Measurements from ENCODE around the gene GREB1L.

The GREB1L gene

GRCh38 chr18:21203542-21204241, 38.3 kb upstream of the GREB1L start:
- TF ChIP-seq TAF1 (IDR thresholded peaks at IDR 0.05; ENCODE audit: borderline replicate concordance, insufficient read depth, low read length) (no peak), FOXP2 (optimal IDR thresholded peaks at IDR 0.05; ENCODE audit: borderline replicate concordance, extremely low read depth, extremely low read length, insufficient read depth) (no peak), SIN3A (IDR thresholded peaks at IDR 0.05; ENCODE audit: borderline replicate concordance, insufficient read depth, low read length) (no peak), REST (IDR thresholded peaks at IDR 0.05; ENCODE audit: insufficient read depth in 1 of 2, low read depth in 2 of 2, low read length in 2 of 2) (no peak), POLR2AphosphoS5 (IDR thresholded peaks at IDR 0.05; ENCODE audit: low read depth, low read length) (no peak)

- TF ChIP-seq TAF1 (IDR thresholded peaks at IDR 0.05; ENCODE audit: borderline replicate concordance, insufficient read depth, low read length) (no peak), REST (IDR thresholded peaks at IDR 0.05; ENCODE audit: insufficient read depth in 1 of 2, low read depth in 2 of 2, low read length in 2 of 2) (no peak), POLR2AphosphoS5 (IDR thresholded peaks at IDR 0.05; ENCODE audit: low read depth, low read length) (no peak)
These were observed 36.3 kb upstream of the GREB1L start for GRCh38 chr18:21205695-21206094.

GRCh38 chr18:21210278-21210677, 31.8 kb upstream of the GREB1L start:
- TF ChIP-seq SIN3A (IDR thresholded peaks at IDR 0.05; ENCODE audit: borderline replicate concordance, insufficient read depth, low read length) (no peak), POLR2AphosphoS5 (IDR thresholded peaks at IDR 0.05; ENCODE audit: low read depth, low read length) (no peak), TAF1 (IDR thresholded peaks at IDR 0.05; ENCODE audit: borderline replicate concordance, insufficient read depth, low read length) (no peak), FOXP2 (optimal IDR thresholded peaks at IDR 0.05; ENCODE audit: borderline replicate concordance, extremely low read depth, extremely low read length, insufficient read depth) (no peak), REST (IDR thresholded peaks at IDR 0.05; ENCODE audit: insufficient read depth in 1 of 2, low read depth in 2 of 2, low read length in 2 of 2) (no peak)

GRCh38 chr18:21210784-21211183, 31.2 kb upstream of the GREB1L start:
- TF ChIP-seq TAF1 (IDR thresholded peaks at IDR 0.05; ENCODE audit: borderline replicate concordance, insufficient read depth, low read length) (no peak), POLR2AphosphoS5 (IDR thresholded peaks at IDR 0.05; ENCODE audit: low read depth, low read length) (no peak), FOXP2 (optimal IDR thresholded peaks at IDR 0.05; ENCODE audit: borderline replicate concordance, extremely low read depth, extremely low read length, insufficient read depth) (no peak), SIN3A (IDR thresholded peaks at IDR 0.05; ENCODE audit: borderline replicate concordance, insufficient read depth, low read length) (no peak), REST (IDR thresholded peaks at IDR 0.05; ENCODE audit: insufficient read depth in 1 of 2, low read depth in 2 of 2, low read length in 2 of 2) (no peak)

GRCh38 chr18:21215490-21215889, 26.5 kb upstream of the GREB1L start:
- TF ChIP-seq REST (IDR thresholded peaks at IDR 0.05; ENCODE audit: insufficient read depth in 1 of 2, low read depth in 2 of 2, low read length in 2 of 2): no peak
- no peak for TF ChIP-seq TAF1 (IDR thresholded peaks at IDR 0.05; ENCODE audit: borderline replicate concordance, insufficient read depth, low read length)
- no peak for TF ChIP-seq SIN3A (IDR thresholded peaks at IDR 0.05; ENCODE audit: borderline replicate concordance, insufficient read depth, low read length)
- no peak for TF ChIP-seq POLR2AphosphoS5 (IDR thresholded peaks at IDR 0.05; ENCODE audit: low read depth, low read length)
- no peak for TF ChIP-seq FOXP2 (optimal IDR thresholded peaks at IDR 0.05; ENCODE audit: borderline replicate concordance, extremely low read depth, extremely low read length, insufficient read depth)

All from PFSK-1 (cell line).